ENCODE data around the gene TMEM53.

The TMEM53 gene

DNA sequence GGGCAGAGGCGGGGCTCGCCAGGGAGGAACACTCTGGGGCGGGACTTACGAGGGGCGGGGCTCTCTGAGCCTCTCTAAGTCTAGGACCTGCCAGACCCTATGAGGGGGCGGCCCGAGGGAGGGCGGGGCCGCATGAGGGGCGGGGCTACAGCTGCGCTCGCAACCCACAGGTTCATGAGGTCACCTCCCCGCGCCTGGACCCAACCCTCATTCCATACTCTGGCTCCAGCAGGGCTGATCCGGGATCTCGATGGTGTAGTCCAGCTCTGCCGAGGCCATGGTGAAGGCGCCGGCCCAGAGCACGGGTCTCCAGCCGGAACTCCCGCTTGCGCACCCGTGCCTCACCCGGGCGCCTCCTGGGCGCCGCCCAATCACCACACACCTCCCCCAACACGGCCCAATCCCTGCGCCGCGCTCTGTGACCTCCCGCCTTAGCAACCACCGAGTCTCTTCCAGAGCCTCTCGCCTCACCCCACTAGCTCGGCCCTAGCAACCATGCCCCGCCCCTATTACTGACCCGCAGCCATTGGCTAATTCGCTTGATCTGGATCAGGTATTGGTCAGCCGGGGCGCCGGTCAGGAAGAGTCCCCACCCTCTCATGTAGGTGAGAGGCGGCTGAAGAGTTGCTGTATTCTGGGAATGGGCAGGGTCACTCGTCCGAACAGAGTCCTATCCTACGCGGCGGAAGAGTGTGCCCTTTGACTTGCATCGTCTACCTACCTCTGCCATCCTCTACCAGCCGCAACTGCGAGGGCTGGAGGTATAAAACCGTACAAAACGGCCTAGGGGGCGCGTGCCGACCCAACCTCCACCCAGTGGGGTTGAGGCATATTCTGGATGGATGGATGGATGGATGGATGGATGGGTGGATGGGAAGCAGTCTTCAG is at the start of gene TMEM53, which contains the start of gene ARMH1:
TSS of gene TMEM53 (minus strand) at position 369 of the 888 bp plus-strand sequence. CDS start at position 279, 90 bp downstream.
TSS of gene ARMH1 (plus strand) at position 602 of the 888 bp plus-strand sequence. CDS start 14,984 bp downstream, outside the sequence.
- peak; percentile 95 for DNase-seq (ENCODE audit: low spot score)
- TF ChIP-seq, protein P1, sequence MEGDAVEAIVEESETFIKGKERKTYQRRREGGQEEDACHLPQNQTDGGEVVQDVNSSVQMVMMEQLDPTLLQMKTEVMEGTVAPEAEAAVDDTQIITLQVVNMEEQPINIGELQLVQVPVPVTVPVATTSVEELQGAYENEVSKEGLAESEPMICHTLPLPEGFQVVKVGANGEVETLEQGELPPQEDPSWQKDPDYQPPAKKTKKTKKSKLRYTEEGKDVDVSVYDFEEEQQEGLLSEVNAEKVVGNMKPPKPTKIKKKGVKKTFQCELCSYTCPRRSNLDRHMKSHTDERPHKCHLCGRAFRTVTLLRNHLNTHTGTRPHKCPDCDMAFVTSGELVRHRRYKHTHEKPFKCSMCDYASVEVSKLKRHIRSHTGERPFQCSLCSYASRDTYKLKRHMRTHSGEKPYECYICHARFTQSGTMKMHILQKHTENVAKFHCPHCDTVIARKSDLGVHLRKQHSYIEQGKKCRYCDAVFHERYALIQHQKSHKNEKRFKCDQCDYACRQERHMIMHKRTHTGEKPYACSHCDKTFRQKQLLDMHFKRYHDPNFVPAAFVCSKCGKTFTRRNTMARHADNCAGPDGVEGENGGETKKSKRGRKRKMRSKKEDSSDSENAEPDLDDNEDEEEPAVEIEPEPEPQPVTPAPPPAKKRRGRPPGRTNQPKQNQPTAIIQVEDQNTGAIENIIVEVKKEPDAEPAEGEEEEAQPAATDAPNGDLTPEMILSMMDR (IDR thresholded peaks at IDR 0.05; ENCODE audit: extremely low read depth, missing control alignments) = no peak

DNA sequence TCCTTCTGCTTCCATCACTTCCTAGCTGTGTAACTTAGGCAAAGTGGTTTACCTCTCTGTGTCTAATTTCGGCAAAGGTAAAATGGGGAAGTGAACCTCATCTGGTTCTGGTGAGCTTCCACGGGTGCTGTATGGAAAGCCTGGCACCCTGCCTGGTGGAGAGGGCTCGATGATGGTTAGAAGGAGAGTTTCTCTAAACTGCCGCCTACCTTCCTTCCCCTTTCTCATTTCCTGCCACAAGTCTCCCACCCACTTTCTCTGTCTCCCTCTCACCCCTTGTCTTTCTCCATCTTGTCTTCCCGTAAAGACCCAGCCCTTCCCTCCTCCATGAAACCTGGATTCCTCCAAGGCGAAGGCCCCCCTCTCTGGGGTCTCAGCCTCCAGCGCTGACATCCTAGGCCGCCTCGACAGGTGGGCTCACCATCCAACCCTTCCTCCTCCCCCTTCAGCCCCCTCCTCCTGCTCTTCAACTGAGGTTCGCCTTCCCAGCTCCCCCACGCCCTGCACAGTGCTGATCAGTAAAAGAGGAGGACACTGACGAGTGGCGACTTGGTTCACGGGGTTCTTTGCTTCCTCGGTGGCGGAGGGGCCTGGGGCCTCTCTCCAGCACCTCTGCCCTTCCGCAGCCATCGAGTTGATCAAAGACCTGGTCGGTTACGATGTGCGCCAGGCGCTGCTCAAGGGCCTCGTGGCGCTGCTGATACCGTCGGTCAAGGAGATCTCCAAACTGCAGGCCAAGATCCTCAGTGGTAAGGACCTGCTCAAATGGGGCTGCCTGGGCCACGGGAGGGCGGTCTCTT is 49.4 kb upstream of the TMEM53 start:
- DNase-seq (ENCODE audit: low spot score) = peak; percentile 78

DNA sequence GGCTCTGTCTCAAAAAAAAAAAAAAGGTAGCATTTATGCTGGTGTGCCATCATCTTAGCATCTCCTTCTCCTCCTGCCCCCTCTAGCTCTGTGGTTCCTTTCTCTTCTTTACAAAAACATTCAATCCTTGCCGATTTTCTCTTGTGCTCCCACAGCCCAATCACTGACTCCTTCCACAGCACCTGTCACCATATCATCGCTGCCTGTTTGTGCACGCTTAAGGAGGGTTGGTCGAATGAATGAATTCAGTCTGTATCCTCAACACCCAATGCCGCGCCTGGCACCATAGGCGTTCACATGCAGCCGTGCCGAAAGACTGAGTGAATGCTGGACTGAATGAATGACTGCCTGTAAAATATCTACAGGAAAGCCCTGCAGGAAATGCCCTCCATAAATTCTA is 48.8 kb upstream of the TMEM53 start:
- DNase-seq (ENCODE audit: low spot score) = peak; percentile 41
- TF ChIP-seq, protein P1 (IDR thresholded peaks at IDR 0.05; ENCODE audit: extremely low read depth, missing control alignments) = no peak

More for the DNA sequence above, 49.4 kb upstream of the TMEM53 start:
- TF ChIP-seq, protein P1 (IDR thresholded peaks at IDR 0.05; ENCODE audit: extremely low read depth, missing control alignments) = no peak

DNA sequence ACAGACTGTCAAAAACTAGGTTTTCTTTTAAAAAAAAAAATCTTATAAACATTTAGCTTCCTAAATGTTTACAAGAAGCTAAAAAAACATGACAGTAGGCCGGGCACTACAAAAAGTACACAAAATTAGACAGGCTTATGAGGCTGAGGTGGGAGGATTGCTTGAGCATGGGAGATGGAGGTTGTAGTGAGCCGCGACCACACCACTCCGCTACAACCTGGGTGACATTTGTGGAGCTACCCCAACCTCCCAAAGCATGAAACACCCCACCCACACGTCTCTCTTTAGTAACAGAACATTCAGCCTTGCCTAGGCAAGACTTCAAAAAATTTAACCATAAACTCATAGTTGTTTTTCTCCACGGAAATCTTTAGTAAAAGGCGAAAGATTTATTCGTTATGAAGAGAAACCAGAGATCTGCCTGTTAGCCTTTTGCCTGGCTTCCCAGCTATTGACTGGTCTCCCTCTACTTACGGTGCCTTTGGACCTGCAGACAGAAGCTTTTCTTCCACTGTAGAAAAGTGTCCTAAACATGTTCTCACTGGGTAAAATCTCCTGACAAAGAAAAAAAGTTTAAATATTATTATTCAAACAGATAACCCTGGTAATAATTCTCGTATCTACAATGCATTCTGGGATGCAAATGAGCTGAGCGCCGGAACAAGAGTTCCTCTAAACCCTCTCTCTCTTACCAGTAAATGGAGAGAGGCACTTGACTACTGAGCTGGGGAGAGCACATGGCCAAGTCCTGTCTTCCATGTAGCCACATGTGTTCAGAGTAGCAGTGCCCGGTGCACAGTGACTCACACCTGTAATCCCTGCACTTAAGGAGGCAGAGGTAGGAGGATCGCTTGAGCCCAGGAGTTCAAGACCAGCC is 47.4 kb upstream of the TMEM53 start:
- TF ChIP-seq, protein P1 (IDR thresholded peaks at IDR 0.05; ENCODE audit: extremely low read depth, missing control alignments) = no peak
- peak; percentile 86 for DNase-seq (ENCODE audit: low spot score)

DNA sequence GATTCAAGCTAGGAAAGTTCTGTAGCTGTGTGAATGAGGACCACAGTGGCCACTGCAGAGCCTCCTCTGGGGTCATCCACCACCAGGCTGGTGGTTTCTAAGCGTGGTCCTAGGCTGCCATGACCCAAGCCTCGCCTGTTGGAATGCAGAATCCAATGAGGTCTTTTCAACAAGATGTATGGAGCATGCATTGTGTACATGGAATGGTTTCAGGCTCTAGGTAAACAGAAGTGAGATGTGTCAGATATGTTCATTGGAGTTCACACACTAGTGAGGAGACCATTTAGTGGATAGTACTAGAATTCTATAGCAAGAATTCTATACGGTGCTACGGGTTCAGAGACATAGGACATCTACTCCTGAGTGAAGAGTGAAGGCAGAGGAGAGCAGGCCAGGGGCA is 46.0 kb upstream of the TMEM53 start:
- TF ChIP-seq, protein P1 (IDR thresholded peaks at IDR 0.05; ENCODE audit: extremely low read depth, missing control alignments) = no peak
- no peak for DNase-seq (ENCODE audit: low spot score)

DNA sequence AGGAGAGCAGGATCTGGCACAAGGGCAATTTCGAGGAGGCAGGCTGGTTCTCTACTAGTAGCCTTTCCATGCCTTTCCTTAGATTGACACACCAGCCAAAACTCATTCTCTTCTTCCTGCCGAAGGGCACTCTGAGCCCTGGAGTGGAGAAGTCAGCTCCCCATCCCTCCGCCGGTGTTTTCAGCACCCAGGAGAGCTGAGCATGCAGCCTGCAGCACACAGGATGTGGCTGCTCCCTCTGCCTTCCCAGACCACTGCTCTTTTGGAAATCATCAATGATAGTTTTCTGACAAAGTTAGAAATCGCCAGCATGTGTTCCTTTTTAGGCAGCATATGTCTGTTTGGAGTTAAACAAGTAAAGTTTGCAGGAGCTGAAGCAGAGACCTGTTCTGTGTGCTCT is 45.0 kb upstream of the TMEM53 start:
- DNase-seq (ENCODE audit: low spot score) = no peak
- TF ChIP-seq, protein P1 (IDR thresholded peaks at IDR 0.05; ENCODE audit: extremely low read depth, missing control alignments) = no peak
